M059J (cell line): Measurements from ENCODE around the gene SLC25A21. TPM values are rescaled to one million over a fixed set of nuclear protein-coding genes. Genes with fewer than 3 reads are reported as not detected.
A peak's percentile ranks its signal among the peaks of the same experiment; 100 is the strongest.
"Not testable (repeated sequence)": the region's sequence is repeated elsewhere in the genome, so short reads cannot be mapped to it uniquely, and the experiment has no call there.

ENCODE experiments used
- DNase-seq: peaks from one replicate; pipeline ENCODE4 v3.0.0-alpha.2; 2012; ENCODE audit warnings: low read depth
- total RNA-seq: library from RNA; depleted of rRNA; stranded (reverse); fragments of >200 nt; shearing (Covaris generic); gene quantifications from 2 replicates; pipeline ENCODE4 v1.2.3, GENCODE V29; 2014

The SLC25A21 gene
- total RNA-seq, 1 experiment from 2014 or later = 2.4 TPM

DNA sequence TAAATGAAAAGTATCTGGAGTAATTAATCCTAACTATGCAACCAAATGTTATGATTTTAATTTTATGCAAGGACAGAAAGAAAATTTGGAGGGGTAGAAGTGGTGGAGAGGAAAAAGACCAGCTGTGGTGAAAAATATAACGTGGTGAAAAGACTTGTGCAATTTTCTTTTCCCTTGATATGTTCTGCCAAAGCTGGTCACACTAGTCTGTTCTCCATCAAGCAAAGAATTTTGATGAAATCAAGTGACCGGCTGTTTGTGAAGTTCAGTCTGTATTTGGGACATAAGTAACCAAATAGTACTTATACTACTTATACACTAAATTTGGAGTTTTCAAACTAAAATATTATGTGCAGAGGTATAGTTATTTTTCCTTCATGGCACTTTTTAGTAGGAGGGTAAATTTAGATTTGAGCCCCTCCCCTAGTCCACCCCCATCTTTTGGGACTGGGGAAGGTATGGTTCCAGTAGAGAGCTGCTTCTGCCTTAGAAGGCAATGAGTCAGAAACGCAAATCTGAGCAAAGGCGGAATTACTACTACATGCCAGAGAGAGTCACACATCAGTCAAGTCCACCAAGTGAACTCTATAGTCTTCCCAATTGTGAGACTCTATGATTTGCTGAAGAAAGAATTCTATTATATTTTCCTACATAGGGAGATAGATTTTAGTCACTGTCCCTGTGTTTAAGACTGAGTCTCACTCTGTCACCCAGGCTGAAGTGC, 229.7 kb downstream of the SLC25A21 start:
- DNase-seq = peak; percentile 39

DNA sequence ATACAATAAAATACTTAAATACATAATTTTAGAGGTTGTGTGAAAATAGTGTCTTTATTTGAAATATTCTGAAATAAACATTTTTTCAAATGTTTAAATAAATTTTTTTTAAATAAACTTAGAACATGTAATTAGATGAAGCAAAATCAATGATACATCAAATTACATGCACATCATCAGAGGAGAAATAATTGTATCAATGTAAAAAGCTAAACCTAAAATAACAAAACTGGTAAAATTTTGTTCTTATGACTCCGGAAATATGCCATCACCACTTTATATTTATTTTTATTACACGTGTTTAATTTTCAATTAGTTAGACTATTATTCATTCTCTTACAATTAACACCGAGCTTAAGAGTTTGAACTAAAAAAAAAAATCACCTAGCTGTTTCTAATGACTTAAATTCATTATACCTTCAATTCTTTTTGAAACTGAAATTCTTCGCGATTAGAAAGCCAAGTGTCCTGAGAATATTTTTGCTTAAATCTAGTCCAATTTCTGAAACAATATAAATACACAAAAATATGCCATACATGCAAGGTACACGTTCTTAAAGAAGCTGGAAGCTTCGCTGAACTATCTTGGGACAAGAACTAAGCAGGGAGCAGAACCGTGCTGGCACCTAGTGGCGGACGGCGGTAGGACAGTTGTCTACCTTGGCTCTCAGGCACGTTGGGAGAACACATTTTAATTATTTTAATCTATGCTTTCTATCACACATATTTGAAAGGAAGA, 230.5 kb downstream of the SLC25A21 start:
- peak; percentile 47 for DNase-seq

DNA sequence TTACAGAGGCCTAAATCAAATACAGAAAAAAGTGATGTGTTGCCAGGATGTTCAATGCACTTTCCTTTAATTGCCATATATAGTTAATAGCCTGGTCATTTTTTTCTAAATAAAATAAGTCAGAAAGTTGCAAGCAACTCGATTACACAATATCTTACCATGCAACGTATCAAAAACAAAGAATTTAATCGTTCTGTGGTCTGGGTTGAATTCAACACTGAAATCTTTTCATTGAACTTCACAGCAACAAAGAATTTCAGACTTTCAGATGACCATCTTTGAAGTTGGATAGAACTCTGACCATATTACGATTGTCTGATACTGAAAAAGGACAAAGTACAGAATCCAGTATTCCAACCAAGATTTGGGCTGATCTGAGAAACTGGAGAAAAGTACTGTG, 231.9 kb downstream of the SLC25A21 start:
- no peak for DNase-seq

DNA sequence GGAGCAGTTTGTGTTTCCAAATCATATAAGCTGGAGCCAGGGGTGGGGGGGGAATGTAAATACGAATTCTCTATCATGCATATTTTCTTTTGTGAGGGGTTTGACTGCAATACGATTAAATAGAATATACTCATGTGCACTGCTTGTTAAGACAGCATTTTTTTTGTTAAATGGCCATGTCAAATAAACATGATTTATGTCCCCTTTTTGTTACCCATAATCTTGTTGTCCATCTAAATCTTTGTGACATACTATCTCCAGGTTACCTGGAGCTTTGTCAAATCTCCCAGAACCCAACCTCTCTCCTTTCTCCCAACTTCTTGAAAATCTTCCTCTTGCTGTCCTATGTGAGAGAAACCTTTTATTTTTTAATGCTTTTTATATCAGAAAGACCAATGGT, 233.1 kb downstream of the SLC25A21 start:
- DNase-seq = no peak

DNA sequence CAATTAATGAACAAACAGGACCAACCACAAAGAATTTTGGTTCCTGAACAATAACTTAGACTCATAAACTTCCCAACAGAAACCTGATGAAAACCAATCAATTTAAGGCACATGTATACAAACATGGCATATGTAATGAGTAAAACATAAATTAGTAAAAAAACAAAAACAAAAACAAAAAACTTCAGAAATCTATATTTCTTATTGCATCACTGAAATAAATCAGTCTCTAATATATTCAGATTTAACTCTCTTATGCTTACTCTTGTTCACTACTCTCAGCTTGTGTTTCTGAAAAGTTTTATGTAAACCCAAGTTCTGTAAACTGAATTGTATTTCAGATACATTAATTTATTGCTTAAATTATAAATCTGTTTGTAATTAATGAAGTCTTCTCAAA, 233.7 kb downstream of the SLC25A21 start:
- no peak for DNase-seq

DNA sequence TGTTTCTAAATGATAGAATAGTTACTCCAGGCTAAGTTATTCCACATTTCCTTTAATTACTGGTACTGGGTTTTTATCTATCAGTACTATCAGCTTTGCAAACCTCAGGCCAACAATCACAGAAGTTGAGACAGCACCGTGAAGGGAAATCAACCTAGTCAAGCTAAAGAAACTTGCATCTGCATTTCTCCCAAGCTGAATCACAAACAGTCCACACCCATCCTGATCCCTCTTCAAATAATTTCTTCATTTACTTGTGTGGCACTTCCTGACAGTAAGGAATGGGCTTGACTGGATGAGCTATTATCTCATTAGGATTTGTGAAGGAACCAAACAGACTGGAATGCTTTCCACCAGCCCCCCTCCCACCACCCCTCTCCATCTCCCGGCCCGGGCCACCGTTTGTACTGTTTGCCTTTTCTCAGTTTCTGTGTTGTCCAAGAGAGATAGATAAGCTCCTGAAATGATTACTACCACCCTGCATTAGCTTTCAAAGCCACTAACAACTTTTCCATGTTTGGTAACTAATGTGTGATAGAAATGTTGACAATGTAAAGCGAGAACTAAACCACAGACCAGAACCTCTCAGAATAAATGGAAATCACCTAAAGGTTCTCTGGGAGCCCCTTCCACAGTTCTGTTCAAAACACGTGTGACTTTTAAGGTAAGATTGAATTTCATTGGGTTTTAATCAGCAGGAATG, 236.3 kb downstream of the SLC25A21 start:
- DNase-seq = peak; percentile 24

DNA sequence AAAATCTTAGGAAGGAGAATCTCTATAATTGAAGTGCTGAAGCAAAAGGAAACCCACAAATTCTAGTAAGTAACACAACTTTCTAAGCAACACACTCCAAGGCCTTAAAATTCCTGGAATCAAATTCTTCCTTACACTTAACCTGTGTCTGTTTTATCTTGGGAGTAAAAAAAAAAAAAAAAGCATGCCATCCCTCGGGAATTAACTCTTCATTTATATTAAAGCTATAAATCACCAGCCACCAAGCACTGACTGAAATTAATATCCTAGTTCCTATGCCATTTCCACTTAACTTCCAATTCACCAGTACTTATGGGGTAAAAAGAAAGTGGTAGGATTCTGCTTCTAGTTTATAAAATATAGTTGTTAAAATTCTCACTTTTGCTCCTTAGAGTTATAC, 238.1 kb downstream of the SLC25A21 start:
- no peak for DNase-seq

DNA sequence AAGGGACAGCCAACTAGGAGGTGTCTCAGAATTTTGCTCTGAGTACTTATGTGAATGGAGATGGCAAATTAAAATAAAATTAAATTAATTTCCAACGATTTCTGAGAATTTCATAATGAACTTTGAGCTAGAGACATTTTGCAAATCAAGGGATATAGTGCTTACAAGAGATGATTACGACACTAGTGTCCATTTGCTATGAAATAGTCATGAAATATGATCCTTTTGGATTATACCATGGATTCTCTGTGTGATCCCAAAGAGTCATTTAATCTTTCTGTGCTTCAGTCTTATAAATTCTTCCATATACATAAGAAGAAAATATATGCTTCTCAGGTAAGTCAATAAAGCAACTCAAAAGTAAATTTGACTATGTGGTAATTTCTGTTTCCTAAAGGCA, 240.6 kb downstream of the SLC25A21 start:
- DNase-seq = no peak

DNA sequence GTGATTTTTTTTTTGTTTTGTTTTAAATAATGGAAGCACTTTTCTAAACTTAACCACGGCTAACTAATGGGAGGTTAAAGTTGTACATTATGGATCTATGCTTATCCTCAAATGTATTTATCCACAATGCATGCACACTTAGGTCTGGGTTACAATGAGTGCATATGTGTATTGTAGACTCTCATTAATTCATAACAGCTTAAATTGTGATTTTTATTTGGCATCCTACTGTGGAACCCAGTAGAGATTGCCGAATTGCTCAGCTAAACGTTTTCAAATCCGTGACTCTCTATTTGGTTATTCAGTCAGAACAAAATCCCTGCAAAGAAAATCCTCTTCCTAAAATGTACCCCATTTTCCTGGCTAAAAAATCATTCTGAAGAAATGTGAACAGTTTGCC, 244.0 kb downstream of the SLC25A21 start:
- DNase-seq = no peak

DNA sequence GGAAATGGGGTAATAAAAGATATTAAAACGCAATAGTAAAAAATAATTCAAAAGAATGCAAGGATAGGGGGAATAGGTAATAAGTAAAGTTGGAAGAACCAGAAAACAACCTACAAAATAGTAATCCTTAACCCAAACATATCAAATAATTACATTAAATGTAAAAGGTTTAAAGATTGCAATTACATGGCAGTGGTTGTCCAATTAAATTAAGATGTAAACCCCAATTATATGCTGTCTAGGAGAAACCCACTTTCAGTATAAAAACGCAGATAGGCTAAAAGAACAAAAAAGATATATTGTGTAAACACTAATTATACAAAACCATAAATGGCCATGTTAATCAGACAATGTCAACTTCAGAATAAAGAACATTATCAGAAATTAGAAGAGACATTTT, 247.3 kb downstream of the SLC25A21 start:
- no peak for DNase-seq

DNA sequence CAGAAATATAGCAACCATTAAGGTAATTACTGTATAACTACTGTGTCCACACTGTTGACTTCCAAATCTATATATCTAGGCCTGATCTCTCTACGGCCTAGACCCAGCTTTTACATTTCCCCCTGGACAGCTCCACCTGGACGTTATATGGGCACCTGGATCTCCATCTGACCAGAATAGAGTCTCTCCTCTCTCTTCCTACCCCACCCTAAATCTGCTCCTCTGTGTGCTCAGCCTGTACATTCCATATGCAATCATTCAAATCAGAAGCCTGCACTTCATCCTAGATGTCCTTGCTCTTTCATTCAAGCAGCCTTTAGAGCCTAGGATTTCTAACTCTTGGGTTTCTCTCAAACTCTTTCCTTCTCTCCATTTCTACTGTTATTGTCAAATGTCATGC, 255.7 kb downstream of the SLC25A21 start:
- DNase-seq = no peak

DNA sequence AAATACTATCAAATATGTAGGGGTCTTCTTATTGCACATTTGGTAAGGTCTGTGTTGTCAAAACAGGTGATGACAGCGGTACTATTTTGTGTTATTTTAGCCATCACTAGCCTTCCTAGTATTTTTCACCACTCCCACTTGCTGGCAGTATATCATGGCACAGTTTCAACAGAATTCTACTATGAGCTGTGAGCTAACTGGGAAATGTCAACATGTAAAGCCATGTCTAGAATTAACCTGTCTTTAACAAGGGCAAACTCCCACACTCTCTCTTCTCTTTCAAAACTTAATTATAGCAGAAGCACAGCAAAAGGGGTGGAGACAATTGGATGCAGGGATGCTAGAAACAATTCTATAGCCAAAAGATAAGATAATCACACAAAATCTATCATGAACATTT, 257.3 kb downstream of the SLC25A21 start:
- no peak for DNase-seq

DNA sequence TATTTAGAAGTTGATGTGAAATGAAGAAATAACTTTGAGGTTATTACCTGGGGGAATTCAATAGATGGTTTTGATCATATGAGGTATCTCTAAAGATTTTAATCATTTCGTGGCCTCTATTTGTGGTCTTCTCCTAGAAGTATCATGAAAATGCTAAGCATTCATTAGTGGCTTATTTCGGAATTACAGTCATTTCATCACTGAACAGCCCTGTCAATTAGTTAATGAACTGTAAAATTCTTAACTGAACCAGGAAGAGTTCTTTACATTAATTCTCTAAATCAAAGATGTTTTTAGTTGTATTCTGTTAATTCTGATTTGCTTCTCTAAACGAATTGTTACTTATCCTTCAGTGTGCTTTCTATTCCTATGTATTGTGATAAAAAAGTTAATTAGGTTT, 261.8 kb downstream of the SLC25A21 start:
- no peak for DNase-seq

DNA sequence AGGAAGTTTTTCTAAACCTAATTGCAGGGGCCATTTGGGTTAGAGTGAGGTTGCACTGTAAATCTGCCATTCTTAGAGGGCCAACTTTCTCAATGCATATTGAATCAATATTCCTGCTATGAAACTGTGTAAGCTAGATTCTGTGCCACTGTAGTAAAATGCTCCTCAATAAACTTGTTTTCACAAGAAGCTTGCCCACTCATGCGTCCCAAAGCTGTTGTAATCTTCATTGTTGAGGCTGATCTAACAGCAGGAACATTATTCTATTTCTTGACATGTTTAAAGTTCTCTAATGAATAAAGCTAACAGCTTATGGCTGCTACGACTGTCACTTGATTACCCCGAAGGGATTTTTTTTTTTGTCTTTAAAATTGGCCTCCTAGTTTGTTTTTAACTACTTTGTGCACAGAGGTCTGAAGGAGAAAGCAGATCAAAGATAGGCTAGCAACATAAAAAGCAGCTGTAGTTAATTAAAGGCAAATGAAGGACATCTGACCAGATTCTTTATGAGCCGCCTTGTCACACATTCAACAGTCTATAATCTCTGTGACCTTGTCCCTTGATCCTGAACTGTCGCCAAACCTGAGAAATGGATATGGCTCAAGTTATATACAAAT, 267.0 kb downstream of the SLC25A21 start:
- DNase-seq = no peak

DNA sequence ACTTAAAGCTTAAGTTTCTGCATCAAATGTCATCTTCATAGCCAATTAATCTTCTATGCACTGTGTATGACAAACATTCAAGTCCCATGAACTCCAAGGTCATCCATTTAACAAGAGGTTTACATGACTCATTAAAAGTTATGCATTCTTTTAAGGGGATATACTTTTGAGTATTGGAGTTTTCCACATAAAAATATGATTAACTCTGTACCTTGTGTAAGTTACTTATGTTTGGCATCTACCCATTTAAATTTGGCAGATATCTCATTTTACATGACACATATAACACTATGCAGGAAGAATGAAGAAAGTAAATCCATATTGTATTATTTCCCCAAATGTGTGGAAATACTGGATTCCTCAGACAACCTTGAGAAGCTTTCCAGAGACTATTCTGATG, 270.5 kb downstream of the SLC25A21 start:
- peak; percentile 29 for DNase-seq

DNA sequence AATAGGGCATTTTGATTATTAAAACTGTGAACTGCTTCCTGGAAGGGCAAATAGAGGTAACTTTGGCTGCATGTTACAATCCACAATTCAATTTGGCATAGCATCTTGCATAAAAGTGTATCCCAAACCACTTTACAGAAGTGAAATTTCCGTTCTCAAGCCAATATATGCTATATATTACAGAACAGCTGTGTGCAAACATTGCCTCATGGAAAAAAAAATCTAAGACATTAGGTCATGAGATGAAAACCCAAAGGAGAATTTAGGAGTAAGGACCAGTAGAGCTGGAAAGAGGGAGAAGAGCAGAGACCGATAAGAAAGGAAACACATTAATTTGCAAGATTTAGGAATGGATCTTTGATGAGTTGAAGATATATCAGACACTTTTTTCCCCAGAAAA, 271.6 kb downstream of the SLC25A21 start:
- no peak for DNase-seq

DNA sequence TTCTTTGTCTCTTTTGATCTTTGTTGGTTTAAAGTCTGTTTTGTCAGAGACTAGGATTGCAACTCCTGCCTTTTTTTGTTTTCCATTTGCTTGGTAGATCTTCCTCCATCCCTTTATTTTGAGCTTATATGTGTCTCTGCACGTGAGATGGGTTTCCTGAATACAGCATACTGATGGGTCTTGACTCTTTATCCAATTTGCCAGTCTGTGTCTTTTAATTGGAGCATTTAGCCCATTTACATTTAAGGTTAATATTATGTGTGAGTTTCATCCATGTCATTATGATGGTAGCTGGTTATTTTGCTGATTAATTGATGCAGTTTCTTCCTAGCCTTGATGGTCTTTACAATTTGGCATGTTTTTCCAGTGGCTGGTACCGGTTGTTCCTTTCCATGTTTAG, 276.1 kb downstream of the SLC25A21 start:
- not testable (repeated sequence) for DNase-seq

DNA sequence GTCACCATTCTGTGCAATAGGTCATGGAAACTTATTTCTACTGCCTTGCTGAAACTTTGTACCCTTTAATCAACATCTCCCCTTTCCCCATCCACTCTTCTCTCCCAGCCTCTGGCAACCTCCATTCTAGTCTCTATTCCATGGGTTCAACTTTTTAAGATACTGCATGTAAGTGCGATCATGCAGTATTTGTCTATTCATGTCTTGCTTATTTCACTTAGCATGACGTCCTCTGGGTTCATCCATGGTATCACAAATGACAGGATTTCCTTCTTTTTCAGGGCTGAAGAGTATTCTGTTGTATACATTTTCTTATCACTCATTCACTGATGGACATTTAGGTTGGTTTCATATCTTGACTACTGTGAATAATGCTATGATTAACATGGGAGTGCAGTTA, 288.4 kb downstream of the SLC25A21 start:
- no peak for DNase-seq

DNA sequence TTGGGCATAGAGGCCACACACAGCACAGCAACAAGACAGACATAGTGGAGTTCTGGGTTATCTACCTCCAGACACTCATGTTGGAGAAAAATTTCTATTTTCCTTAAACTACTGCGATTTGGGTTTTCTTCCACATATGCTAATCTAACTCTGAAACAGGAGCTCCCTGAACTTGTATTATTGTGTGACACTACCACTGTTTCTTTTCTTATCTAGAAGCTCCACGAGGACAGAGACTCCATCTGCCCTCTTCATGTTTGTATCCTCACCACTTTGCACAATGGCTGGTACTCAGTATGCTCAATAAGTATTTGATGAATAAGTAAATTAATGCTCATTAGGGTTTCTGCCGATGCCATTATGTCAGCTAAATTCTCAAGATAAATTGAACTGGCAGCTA, 292.1 kb downstream of the SLC25A21 start:
- DNase-seq = no peak

DNA sequence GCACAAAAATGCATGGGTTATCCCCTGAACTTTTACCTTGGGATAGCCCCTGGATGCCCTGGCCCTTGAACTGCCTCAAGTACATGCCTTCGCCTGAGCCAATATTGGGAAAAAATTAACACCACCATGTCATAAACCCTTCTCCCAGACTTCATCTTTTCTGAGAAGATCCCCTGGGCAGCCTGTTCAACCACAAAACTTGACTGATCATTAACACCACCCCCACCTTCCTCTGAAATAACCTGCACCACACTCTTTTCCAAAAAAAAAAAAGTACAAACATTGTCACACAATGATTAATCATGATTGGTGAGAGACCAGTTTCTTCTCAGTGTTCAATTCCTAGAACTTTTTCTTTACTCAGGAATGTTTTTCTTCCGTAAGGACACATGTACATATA, 292.8 kb downstream of the SLC25A21 start:
- no peak for DNase-seq

DNA sequence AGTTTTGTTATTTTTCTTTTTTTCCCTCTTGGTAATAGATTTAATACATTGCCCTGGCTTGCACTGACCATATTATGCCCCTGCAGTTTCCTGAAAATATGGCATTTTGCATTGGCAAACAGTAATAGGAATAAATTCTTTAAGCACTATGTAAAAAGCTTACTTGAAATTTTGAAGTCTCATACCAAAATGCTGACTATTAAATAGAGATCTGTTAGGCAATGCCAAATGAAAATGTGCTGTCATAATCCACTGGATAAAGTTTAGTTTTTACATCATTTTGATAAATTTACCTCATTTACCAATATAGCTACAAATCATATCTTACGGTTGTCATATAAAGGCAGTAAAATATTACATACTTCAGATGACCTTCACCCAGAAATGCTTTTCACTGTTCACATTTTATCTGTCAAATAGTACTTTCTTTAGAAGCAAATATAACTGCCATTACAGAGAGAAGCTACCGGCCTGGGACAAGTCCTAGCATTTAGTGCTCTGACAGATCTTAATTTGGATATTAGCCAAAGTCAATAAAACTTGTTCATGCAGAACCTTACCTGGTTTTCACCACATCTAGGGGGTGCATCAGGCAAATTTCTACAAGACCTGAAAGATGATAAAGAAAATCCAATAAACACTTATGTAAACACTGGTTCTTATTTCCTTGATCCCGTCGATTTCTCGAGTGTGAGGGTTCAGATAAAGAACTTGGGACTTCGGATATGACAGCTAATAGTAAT, 297.8 kb downstream of the SLC25A21 start:
- DNase-seq = no peak

DNA sequence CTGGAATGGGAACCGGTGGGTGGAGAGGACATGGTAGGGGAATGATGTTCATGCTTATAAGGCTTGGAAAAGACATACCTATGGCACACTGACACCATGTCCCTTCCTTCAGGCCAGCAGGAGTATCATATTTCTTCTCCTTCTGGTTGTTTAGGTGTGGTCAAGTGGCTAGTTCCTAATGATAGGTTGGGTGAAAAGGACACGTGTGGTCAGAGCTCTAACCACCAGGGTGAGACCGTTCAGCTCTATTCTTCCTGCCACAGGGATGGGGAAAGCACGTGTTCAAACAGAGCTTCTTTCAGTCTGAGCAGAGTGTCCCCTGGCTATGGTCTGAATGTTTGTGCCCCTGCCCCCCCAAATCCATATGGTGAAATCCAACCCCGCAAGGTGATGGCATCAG, 301.6 kb downstream of the SLC25A21 start:
- DNase-seq = peak; percentile 3
